22Rv1 (cell line): ENCODE data around the gene LUC7L2.
"Not testable (repeated sequence)": the region's sequence is repeated elsewhere in the genome, so short reads cannot be mapped to it uniquely, and the experiment has no call there.

Experiments
- H3K27ac ChIP-seq: fragments of 450-650 bp; 2 replicates; pipeline ENCODE4 v1.5.1; 2017
- ZFX ChIP-seq: fragments of 450-650 bp; IDR thresholded peaks from 2 replicates; pipeline ENCODE4 v1.6.1; 2017; ENCODE audit warnings: antibody characterized with exemption, borderline replicate concordance
- TF ChIP-seq, protein P1 (sequence below): fragments of 450-650 bp; IDR thresholded peaks from 2 replicates; pipeline ENCODE4 v1.5.1; 2017; ENCODE audit warnings: mild to moderate bottlenecking

The LUC7L2 gene

GRCh38 chr7:139332697-139333359 is 26.9 kb upstream of the LUC7L2 start:
- no peak overlapping the region for H3K27ac ChIP-seq

GRCh38 chr7:139333443-139333842 is 26.3 kb upstream of the LUC7L2 start:
- H3K27ac ChIP-seq, result not testable (repeated sequence)

More at GRCh38 chr7:139332697-139333359, 26.9 kb upstream of the LUC7L2 start:
- TF ChIP-seq, protein P1, sequence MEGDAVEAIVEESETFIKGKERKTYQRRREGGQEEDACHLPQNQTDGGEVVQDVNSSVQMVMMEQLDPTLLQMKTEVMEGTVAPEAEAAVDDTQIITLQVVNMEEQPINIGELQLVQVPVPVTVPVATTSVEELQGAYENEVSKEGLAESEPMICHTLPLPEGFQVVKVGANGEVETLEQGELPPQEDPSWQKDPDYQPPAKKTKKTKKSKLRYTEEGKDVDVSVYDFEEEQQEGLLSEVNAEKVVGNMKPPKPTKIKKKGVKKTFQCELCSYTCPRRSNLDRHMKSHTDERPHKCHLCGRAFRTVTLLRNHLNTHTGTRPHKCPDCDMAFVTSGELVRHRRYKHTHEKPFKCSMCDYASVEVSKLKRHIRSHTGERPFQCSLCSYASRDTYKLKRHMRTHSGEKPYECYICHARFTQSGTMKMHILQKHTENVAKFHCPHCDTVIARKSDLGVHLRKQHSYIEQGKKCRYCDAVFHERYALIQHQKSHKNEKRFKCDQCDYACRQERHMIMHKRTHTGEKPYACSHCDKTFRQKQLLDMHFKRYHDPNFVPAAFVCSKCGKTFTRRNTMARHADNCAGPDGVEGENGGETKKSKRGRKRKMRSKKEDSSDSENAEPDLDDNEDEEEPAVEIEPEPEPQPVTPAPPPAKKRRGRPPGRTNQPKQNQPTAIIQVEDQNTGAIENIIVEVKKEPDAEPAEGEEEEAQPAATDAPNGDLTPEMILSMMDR, result no peak
- TF ChIP-seq ZFX, result no peak

GRCh38 chr7:139334399-139335150 is 25.1 kb upstream of the LUC7L2 start:
- no peak overlapping the region for H3K27ac ChIP-seq
- TF ChIP-seq ZFX, result no peak
- TF ChIP-seq, protein P1, result no peak

DNA sequence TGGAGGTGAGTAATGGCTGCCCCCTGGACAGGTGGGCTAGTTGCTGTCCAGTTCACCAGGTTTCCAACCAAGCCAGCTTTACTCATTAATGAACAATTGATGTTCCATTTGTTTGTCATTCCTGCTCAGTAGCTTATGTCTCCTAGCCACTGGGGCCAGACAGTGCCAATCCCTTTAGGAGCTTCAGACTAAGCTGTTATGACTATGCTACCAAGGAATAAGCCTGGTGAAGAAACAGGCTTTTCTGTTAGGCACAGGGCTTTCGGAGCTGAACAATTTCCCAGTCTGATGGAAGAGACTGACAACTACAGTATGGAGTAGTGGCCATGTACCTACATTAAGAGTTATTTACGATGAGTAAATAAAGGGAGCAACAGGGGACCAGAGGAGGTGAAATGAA is 20.7 kb upstream of the LUC7L2 start:
- TF ChIP-seq ZFX, result no peak
- TF ChIP-seq, protein P1, result no peak
- peak overlapping the region; percentile 99 for H3K27ac ChIP-seq

DNA sequence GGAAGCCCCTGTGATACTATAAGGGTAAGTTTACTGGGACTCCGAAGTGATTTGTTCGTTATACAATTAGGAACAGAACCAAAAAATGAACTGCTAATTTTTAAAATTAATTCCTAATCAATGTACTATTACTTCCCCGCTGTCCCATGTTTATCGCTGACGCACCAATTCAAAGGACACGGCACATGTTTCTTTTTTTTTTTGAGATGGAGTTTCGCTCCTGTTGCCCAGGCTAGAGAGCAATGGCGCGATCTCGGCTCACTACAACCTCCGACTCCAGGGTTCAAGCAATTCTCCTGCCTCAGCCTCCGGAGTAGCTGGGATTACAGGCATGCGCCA is 20.0 kb upstream of the LUC7L2 start:
- peak overlapping the region; percentile 99 for H3K27ac ChIP-seq
- TF ChIP-seq, protein P1, result no peak
- TF ChIP-seq ZFX, result no peak

DNA sequence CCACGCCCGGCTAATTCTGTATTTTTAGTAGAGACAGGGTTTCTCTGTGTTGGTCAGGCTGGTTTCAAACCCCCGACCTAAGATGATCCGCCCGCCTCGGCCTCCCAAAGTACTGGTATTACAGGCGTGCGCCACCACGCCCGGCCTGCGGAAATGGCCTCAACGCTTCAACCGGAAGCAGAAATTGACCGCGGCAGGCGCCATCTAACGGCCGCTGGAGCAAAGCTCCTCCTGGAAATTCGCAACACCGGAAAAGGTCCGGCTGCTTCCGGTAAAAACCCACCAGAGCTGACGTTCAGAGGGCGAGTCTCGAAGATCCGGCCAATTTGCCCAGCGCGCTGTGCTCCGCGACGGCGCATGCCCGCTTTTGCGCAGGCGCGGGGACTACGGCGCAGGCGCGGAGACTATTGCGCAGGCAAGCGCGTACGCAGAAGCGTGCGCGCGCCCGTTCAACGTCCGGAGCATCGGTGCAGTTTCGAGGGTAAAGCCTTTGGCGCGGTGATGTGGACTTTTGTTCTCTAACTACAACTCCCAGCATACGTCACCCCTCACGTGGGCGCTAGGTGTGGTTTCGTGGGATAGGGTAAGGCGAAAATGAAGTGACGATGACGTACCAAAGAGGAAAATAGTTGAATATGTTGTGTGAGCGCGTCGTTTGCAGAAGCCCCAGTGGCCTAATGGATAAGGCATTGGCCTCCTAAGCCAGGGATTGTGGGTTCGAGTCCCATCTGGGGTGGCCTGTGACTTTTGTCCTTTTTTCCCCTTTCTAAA is 19.5 kb upstream of the LUC7L2 start:
- no peak for TF ChIP-seq ZFX
- TF ChIP-seq, protein P1, result peak; percentile 95
- H3K27ac ChIP-seq, result peak overlapping the region; percentile 99

DNA sequence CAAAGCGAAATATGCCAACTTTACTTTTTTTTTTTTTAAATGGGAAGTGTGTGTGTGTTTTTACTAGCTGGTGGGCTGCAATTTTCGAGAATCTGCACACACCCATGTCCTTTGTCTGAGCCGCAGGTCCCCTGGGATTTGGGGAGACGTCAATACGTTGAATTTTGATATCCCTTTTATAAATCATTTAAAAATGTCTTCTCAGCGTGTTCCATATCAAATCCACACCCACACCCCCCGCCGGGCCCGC is 19.0 kb upstream of the LUC7L2 start:
- TF ChIP-seq, protein P1, result no peak
- TF ChIP-seq ZFX, result no peak
- peak overlapping the region; percentile 99 for H3K27ac ChIP-seq
